Peyer's patch (tissue), 4 donors: ENCODE results near the gene SCLY. TPM values are rescaled to one million over a fixed set of nuclear protein-coding genes. Genes with fewer than 3 reads are reported as not detected.
"Not testable (repeated sequence)": the region's sequence is repeated elsewhere in the genome, so short reads cannot be mapped to it uniquely, and the experiment has no call there.

ENCODE experiments used
- DNase-seq, 3 donors: peaks; one replicate each; pipeline ENCODE4 v3.0.0-alpha.2; 2017 to 2019
- H3K27ac ChIP-seq, 4 donors: fragments of 200-600 bp; sonication (generic); one replicate each; pipeline ENCODE4 v1.5.1; 2016 to 2019
- H3K27me3 ChIP-seq, 2 donors: fragments of 200-600 bp; sonication (generic); one replicate each; pipeline ENCODE4 v1.5.1; 2019
- H3K36me3 ChIP-seq, 3 donors: fragments of 200-600 bp; sonication (generic); one replicate each; pipeline ENCODE4 v1.5.1; 2016 to 2019
- H3K4me1 ChIP-seq, 4 donors: fragments of 200-600 bp; sonication (generic); one replicate each; pipeline ENCODE4 v1.5.1; 2016 to 2019
- H3K4me3 ChIP-seq, 4 donors: fragments of 200-600 bp; sonication (generic); 1 replicate in 3 of 4; 2 replicates in 1 of 4; pipeline ENCODE4 v1.5.1; 2016 to 2019; ENCODE audit warnings: mild to moderate bottlenecking in 1 of 4
- H3K9me3 ChIP-seq, 4 donors: fragments of 200-600 bp; sonication (generic); one replicate each; pipeline ENCODE4 v1.5.1; 2016 to 2019; ENCODE audit warnings: mild to moderate bottlenecking in 1 of 4
- CTCF ChIP-seq, 6 experiments: fragments of 450-650 bp in 4 of 6; fragments of 200-600 bp in 2 of 6; sonication (generic) in 1 of 6; IDR thresholded peaks; one replicate each; pipeline ENCODE4 v1.5.1; 2017 to 2019; ENCODE audit warnings: antibody characterized with exemption in 6 of 6, mild to moderate bottlenecking in 3 of 6, moderate library complexity in 1 of 6
- POLR2A ChIP-seq, 2 donors: fragments of 450-650 bp; IDR thresholded peaks; one replicate each; pipeline ENCODE4 v1.5.1; 2017; ENCODE audit warnings: antibody characterized with exemption in 2 of 2, mild to moderate bottlenecking in 2 of 2, moderate library complexity in 2 of 2
- total RNA-seq, 4 donors: library from RNA; depleted of rRNA; stranded (reverse); fragments of >200 nt; gene quantifications; one replicate each; pipeline ENCODE4 v1.1.0, GENCODE V29; 2016

The SCLY gene
- total RNA-seq, 4 donors from 2014 or later: 13.2 to 45.2 (median 24.2) TPM

GRCh38 chr2:238114331-238114841 is 53.6 kb downstream of the SCLY start:
- DNase-seq: no peak
- H3K4me1 ChIP-seq: peaks cover 0 to 3% (median 1%) of the 10 kb centered on the region in 4 donors
- H3K27me3 ChIP-seq: no peaks in the 10 kb centered on the region
- TF ChIP-seq CTCF (IDR thresholded peaks at IDR 0.05) (no peak), POLR2A (IDR thresholded peaks at IDR 0.05) (no peak)
- no peaks in the 10 kb centered on the region for H3K36me3 ChIP-seq
- no peak overlapping the region for H3K27ac ChIP-seq
- H3K9me3 ChIP-seq: no peaks in the 10 kb centered on the region
- H3K4me3 ChIP-seq: no peak overlapping the region

GRCh38 chr2:238114851-238115660 is 54.3 kb downstream of the SCLY start:
- Histone ChIP-seq H3K27ac (no peak overlapping the region), H3K27me3 (no peaks in the 10 kb centered on the region), H3K4me3 (no peak overlapping the region), H3K4me1 (no peaks in the 10 kb centered on the region), H3K36me3 (no peaks in the 10 kb centered on the region), H3K9me3 (no peaks in the 10 kb centered on the region)
- TF ChIP-seq POLR2A (IDR thresholded peaks at IDR 0.05): no peak
- no peak for TF ChIP-seq CTCF (IDR thresholded peaks at IDR 0.05)
- peak in 1 of 3 donors; percentile 34 for DNase-seq

- H3K36me3 ChIP-seq, H3K4me3 ChIP-seq, H3K27ac ChIP-seq, H3K4me1 ChIP-seq, H3K9me3 ChIP-seq, DNase-seq, H3K27me3 ChIP-seq: not testable (repeated sequence)
Measured at GRCh38 chr2:238115709-238116108, 54.9 kb downstream of the SCLY start.

GRCh38 chr2:238116298-238117198 is 55.7 kb downstream of the SCLY start:
- Histone ChIP-seq H3K4me3 (no peak overlapping the region), H3K9me3 (no peaks in the 10 kb centered on the region), H3K4me1 (no peaks in the 10 kb centered on the region), H3K27me3 (no peaks in the 10 kb centered on the region), H3K27ac (no peak overlapping the region), H3K36me3 (no peaks in the 10 kb centered on the region)
- no peak for TF ChIP-seq POLR2A (IDR thresholded peaks at IDR 0.05)
- TF ChIP-seq CTCF (IDR thresholded peaks at IDR 0.05): no peak
- peak in 1 of 3 donors; percentile 19 for DNase-seq

GRCh38 chr2:238117199-238118154 is 56.7 kb downstream of the SCLY start:
- H3K4me1 ChIP-seq: no peaks in the 10 kb centered on the region
- H3K27me3 ChIP-seq: no peaks in the 10 kb centered on the region
- peak in 1 of 3 donors; percentile 33 for DNase-seq
- no peak overlapping the region for H3K27ac ChIP-seq
- H3K9me3 ChIP-seq: no peaks in the 10 kb centered on the region
- H3K4me3 ChIP-seq: no peak overlapping the region
- H3K36me3 ChIP-seq: no peaks in the 10 kb centered on the region
- TF ChIP-seq CTCF (IDR thresholded peaks at IDR 0.05): no peak
- TF ChIP-seq POLR2A (IDR thresholded peaks at IDR 0.05): no peak
